Measurements from ENCODE around the gene NSUN6. TPM values are rescaled to one million over a fixed set of nuclear protein-coding genes. Genes with fewer than 3 reads are reported as not detected.

Gene NSUN6
- total and polyA plus RNA-seq, 2 experiments from 2014 or later = 4.1 to 5.4 TPM

DNA sequence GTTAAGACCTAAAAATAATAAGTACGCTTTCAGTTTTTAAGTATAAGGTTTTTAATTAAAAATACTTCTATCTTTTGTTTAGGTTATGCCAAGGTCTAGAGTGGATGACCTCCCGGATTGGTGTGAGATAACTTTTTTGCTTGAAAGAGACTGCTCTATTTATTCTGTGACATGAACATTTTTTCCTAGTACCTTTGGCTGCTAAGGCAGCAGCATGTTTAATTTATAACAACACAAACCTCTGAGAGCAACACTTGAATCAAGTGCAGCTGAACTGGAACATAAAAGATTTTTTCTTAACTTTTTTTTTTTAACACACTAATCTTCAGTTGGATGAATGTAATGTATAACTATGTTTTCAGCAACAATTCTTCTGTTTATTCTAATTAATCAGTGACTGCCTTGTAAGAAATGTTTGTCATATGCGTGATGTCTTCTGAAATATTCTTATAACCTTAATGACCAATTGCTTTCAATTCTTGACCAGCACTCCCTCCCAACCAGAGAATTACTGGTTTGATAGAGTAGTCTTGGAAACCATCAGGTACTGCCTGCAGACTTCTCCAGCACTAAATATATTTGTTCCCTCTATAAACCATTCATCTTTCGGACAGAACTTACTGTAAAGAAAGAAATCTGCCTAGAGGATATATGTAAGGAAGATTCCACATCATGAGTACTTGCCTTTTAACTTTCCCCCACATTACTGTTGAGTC, 23.9 kb upstream of the NSUN6 start:
- H4K20me1 ChIP-seq (ENCODE audit: insufficient read depth) = no peaks in the 10 kb centered on the region
- no peak overlapping the region for H3K4me2 ChIP-seq (ENCODE audit: unreplicated experiment)
- H3K27me3 ChIP-seq (replicated peaks; ENCODE audit: insufficient read depth) = no peaks in the 10 kb centered on the region
- no peaks in the 10 kb centered on the region for H3K4me1 ChIP-seq (ENCODE audit: insufficient read depth)
- no peak for DNase-seq
- no peaks in the 10 kb centered on the region for H3K9me3 ChIP-seq (ENCODE audit: low read depth)
- H3F3A ChIP-seq (ENCODE audit: insufficient read depth) = no peaks in the 10 kb centered on the region
- H3K27ac ChIP-seq = no peak overlapping the region
- 98 to 99% methylated on average over 4 of the region's 4 CpGs for WGBS, 2 experiments (ENCODE audit: low coverage in 1 of 2, low lambda C conversion rate in 2 of 2, missing lambda C conversion rate in 2 of 2)
- TF ChIP-seq EZH2 (IDR thresholded peaks at IDR 0.05; ENCODE audit: insufficient read depth, poor library complexity, severe bottlenecking) (no peak), EZH2phosphoT487 (IDR thresholded peaks at IDR 0.05; ENCODE audit: insufficient read depth, low read depth) (no peak)
- no peak overlapping the region for H2AFZ ChIP-seq
- 0 out of 2 replicates have a peak, but pooled peaks cover 20% of the 10 kb centered on the region for H3K79me2 ChIP-seq (ENCODE audit: insufficient read depth)
- no peak overlapping the region for H3K4me3 ChIP-seq
- no peak overlapping the region for H3K9ac ChIP-seq
- H3K36me3 ChIP-seq (ENCODE audit: low read depth) = peaks cover 25% of the 10 kb centered on the region
- in situ Hi-C loops (cut with MboI) = loop anchor here (25.0 kb wide), 1 partner anchor 1112 kb away; no protein-coding TSS in a partner anchor
- no peaks in the 10 kb centered on the region for H3K9me2 ChIP-seq (ENCODE audit: insufficient read depth)

DNA sequence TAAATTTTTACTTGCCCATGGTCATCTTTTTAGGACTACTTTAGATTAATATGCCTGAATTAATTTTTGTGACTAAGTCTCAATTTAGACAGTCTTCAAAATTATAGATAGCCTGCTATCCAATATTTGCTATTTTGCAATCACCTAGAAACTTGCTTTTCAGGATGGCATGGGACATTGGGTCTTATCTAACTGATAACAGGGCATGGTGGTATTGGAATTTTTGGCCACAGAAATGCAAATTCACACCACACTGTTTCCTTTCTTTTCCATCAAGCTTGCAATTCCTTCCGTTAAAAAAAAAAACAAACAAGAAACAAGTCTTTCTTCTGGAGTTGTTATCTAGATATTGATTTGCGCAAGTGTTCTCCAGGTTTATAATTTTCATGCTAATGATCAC, 16.6 kb upstream of the NSUN6 start:
- H3K9me3 ChIP-seq (ENCODE audit: low read depth) = no peaks in the 10 kb centered on the region
- H3K36me3 ChIP-seq (ENCODE audit: low read depth) = peaks cover 3% of the 10 kb centered on the region; the same call in 1 of the 2 replicates
- H3K4me3 ChIP-seq = no peak overlapping the region
- no peak overlapping the region for H3K9ac ChIP-seq
- H3K4me1 ChIP-seq (ENCODE audit: insufficient read depth) = peaks cover 23% of the 10 kb centered on the region
- no peak overlapping the region for H2AFZ ChIP-seq
- H3K27ac ChIP-seq = no peak overlapping the region
- peaks cover 12% of the 10 kb centered on the region; the same call in 1 of the 2 replicates for H3F3A ChIP-seq (ENCODE audit: insufficient read depth)
- no peak overlapping the region for H3K4me2 ChIP-seq (ENCODE audit: unreplicated experiment)
- in situ Hi-C loops (cut with MboI) = no loop called here
- H3K79me2 ChIP-seq (ENCODE audit: insufficient read depth) = peaks cover 84% of the 10 kb centered on the region
- WGBS, 2 experiments (ENCODE audit: low coverage in 1 of 2, low lambda C conversion rate in 2 of 2, missing lambda C conversion rate in 2 of 2) = 76 to 86% methylated on average over 2 of the region's 2 CpGs
- no peaks in the 10 kb centered on the region for H4K20me1 ChIP-seq (ENCODE audit: insufficient read depth)
- H3K9me2 ChIP-seq (ENCODE audit: insufficient read depth) = no peaks in the 10 kb centered on the region
- no peaks in the 10 kb centered on the region for H3K27me3 ChIP-seq (replicated peaks; ENCODE audit: insufficient read depth)
- DNase-seq = no peak
- TF ChIP-seq EZH2 (IDR thresholded peaks at IDR 0.05; ENCODE audit: insufficient read depth, poor library complexity, severe bottlenecking) (no peak), EZH2phosphoT487 (IDR thresholded peaks at IDR 0.05; ENCODE audit: insufficient read depth, low read depth) (no peak)

DNA sequence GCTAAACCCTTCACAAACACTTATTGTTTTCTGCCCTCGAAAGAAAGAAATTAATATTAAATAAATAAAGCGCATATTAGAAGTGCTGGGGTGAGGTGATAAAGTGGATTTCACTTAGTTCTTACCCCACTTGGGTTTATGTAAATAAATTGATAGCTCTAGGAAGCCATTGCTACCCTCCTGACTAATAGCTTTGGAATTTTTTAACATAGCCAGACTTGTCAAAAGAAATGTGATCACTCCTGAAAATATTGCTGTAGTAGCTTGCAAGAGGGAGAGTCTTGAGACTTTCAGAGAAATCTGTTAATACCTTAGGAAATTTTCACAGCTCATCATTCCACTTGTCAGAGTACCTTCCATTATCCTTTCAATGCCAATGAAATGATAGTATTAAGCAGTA, 15.4 kb upstream of the NSUN6 start:
- in situ Hi-C loops (cut with MboI) = no loop called here
- Histone ChIP-seq H3K9me3 (ENCODE audit: low read depth) (no peaks in the 10 kb centered on the region), H3K27ac (no peak overlapping the region), H3K9ac (no peak overlapping the region), H4K20me1 (ENCODE audit: insufficient read depth) (no peaks in the 10 kb centered on the region), H2AFZ (no peak overlapping the region), H3K36me3 (ENCODE audit: low read depth) (0 out of 2 replicates have a peak, but pooled peaks cover 3% of the 10 kb centered on the region), H3K4me2 (ENCODE audit: unreplicated experiment) (peak overlapping the region; percentile 31), H3K79me2 (ENCODE audit: insufficient read depth) (peaks cover 89% of the 10 kb centered on the region), H3F3A (ENCODE audit: insufficient read depth) (peaks cover 12% of the 10 kb centered on the region; the same call in 1 of the 2 replicates), H3K9me2 (ENCODE audit: insufficient read depth) (no peaks in the 10 kb centered on the region), H3K4me3 (no peak overlapping the region), H3K27me3 (replicated peaks; ENCODE audit: insufficient read depth) (no peaks in the 10 kb centered on the region), H3K4me1 (ENCODE audit: insufficient read depth) (peaks cover 23% of the 10 kb centered on the region)
- WGBS, 2 experiments (ENCODE audit: low coverage in 1 of 2, low lambda C conversion rate in 2 of 2, missing lambda C conversion rate in 2 of 2) = 75 to 76% methylated on average over 2 of the region's 2 CpGs
- TF ChIP-seq EZH2phosphoT487 (IDR thresholded peaks at IDR 0.05; ENCODE audit: insufficient read depth, low read depth) (no peak), EZH2 (IDR thresholded peaks at IDR 0.05; ENCODE audit: insufficient read depth, poor library complexity, severe bottlenecking) (no peak)
- DNase-seq = peak; percentile 57

DNA sequence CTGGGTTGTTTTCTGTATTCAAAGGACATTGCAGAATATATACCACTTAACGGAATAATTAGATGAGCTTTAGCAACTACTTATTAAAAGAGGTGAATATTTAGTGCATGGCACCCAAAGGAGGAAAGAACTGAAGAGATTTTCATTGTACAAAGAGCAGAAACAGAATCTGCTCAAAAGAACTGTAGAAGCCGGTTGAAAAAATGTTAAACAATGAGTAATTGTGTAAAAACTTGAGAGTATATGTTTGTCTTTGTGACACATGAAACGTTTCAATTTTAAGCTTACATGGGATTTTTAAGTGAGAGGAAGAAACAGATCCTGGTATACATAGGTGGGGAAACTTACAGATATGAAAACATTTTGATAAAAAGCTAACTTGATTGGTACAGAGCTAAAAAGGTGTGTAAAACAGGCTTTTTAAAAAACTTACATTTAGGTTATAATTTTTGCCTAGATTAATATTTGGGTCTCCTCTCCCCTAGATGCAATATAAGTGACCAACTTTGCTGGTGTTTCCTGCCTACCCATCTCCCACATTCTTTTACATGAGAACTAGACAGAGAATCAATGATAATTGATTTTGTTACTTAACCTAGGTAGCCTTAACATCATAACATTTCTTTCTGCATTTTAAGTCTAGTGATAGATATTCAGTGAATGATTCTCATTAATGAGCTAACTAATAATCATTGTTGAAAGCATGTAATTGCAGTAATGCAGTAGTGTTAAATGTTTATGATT, 14.6 kb upstream of the NSUN6 start:
- Histone ChIP-seq H3K79me2 (ENCODE audit: insufficient read depth) (peaks cover 89% of the 10 kb centered on the region), H3K4me2 (ENCODE audit: unreplicated experiment) (peak overlapping the region; percentile 31), H3K4me1 (ENCODE audit: insufficient read depth) (peaks cover 29% of the 10 kb centered on the region), H3F3A (ENCODE audit: insufficient read depth) (peaks cover 12% of the 10 kb centered on the region; the same call in 1 of the 2 replicates), H3K27ac (peak overlapping the region; percentile 4; the same call in 1 of the 2 replicates), H4K20me1 (ENCODE audit: insufficient read depth) (no peaks in the 10 kb centered on the region), H3K27me3 (replicated peaks; ENCODE audit: insufficient read depth) (no peaks in the 10 kb centered on the region), H3K4me3 (peak overlapping the region; percentile 5; the same call in 1 of the 2 replicates), H3K9ac (no peak overlapping the region), H3K9me2 (ENCODE audit: insufficient read depth) (no peaks in the 10 kb centered on the region), H3K36me3 (ENCODE audit: low read depth) (0 out of 2 replicates have a peak, but pooled peaks cover 3% of the 10 kb centered on the region), H2AFZ (no peak overlapping the region), H3K9me3 (ENCODE audit: low read depth) (no peaks in the 10 kb centered on the region)
- in situ Hi-C loops (cut with MboI) = no loop called here
- DNase-seq = peak; percentile 49
- 47 to 57% methylated on average over 3 of the region's 3 CpGs for WGBS, 2 experiments (ENCODE audit: low coverage in 1 of 2, low lambda C conversion rate in 2 of 2, missing lambda C conversion rate in 2 of 2)
- TF ChIP-seq EZH2 (IDR thresholded peaks at IDR 0.05; ENCODE audit: insufficient read depth, poor library complexity, severe bottlenecking) = no peak
- no peak for TF ChIP-seq EZH2phosphoT487 (IDR thresholded peaks at IDR 0.05; ENCODE audit: insufficient read depth, low read depth)
